Middle frontal gyrus (tissue), 1 donor: ENCODE results near the gene RND3.
A peak's percentile ranks its signal among the peaks of the same experiment; 100 is the strongest.

Source experiments
- DNase-seq: peaks from one replicate; pipeline ENCODE4 v3.0.0-alpha.2; 2015; ENCODE audit warnings: low spot score; ENCODE audit errors: extremely low spot score

The RND3 gene

DNA sequence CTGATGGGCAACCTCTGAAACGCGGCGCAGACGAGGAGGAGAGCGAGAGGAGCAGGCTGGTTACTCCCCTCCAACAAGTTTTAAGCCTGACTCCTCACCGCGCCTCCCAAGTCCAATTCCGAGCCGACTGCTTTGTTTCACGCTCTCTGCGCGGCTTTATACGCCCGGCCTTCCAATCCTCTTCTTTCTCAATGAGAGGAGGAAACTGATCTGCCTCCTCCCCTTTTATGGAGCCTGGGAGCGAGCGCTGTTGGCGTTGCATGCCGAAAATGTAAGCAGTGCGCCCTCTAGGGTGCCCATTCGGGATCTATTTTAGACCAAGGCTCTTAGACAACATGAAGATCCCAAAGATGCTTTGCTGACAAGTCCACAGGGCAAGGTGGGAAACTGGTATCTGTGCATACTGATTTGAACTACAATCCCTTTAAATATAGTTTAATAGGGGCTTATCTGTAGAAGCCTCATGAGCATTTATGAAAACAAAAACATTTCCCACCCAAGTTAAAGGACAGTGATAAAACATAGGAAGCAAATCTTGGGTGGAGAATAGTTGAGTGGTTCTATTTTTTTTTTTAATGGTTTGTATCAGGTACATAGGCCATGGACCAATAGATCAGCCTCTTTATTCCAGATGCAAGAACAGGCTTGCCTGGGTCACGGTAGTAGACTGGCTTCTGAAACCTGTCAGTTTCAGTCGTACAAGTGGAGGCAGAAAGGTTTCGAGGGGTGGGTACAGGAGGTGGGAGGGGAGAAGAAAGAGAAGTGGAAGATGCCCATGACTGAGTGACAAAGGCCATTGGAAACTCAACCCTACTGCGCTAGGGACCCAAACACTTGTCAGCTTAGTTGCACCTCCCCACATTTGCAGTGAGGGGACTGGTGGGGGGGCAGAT is at the start of gene RND3:
TSS of gene RND3 (minus strand) at position 131 of the 893 bp plus-strand sequence. CDS start 250 bp downstream, outside the sequence.
- DNase-seq, result peak; percentile 93

DNA sequence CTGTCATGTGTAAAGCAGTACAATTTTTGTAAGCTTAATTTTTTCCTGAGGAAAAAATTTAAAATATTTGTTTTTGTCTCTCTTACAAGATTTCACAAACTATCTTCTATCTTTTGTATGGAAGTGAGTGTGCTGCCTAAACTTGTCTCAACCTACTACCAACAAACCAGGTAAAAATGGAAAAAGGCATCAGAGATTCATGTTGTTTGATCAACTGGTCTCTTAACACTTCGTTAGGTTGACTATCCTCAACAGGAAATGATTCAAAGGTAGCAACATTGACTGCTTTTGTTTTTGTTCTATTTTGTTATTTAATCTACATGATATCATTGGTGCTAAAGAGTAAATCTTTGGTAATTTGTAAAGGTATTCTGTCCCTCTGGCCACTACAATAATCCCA is 47.7 kb upstream of the RND3 start:
- no peak for DNase-seq

DNA sequence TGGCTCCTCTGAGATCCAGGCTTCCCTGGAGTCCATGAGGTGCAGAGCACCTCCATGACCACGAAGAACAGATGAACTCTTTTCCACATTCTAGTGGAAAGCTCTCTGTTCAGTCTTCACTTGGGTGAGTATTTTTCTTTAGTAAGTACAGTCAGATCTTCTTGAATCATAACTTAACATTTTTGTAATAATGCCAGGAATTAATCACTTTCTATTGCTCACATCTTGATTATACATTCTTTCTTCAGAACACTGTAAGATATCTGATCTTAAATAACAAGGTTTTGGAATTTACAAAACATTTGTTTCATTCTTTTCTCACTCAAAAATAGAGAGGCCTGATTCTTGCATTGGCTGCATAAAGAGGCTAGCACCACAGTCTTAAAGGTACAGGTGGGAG is 45.4 kb upstream of the RND3 start:
- no peak for DNase-seq

GRCh38 chr2:150532020-150532419 is 44.6 kb upstream of the RND3 start:
- no peak for DNase-seq

GRCh38 chr2:150531591-150531990 is 44.1 kb upstream of the RND3 start:
- DNase-seq, result no peak

DNA sequence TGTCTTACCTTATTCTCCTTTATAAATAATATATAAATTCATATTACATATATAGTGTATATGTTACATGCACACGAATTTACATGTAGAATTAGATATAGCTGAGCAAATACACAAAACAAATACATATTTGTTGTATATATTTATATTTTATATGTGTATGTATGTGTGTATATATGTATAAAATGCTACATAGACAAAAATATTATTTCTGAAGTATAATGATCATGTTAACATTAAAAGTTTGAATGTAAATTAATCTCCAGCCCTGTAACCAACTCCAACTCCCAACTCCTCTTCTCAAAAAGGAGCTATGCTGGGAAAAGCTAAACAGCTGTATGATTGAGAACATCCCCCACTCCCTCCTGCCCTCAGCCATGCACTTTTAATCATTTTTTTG is 42.7 kb upstream of the RND3 start:
- DNase-seq, result no peak

- no peak for DNase-seq
Observed at GRCh38 chr2:150528861-150529801, 41.7 kb upstream of the RND3 start.

DNA sequence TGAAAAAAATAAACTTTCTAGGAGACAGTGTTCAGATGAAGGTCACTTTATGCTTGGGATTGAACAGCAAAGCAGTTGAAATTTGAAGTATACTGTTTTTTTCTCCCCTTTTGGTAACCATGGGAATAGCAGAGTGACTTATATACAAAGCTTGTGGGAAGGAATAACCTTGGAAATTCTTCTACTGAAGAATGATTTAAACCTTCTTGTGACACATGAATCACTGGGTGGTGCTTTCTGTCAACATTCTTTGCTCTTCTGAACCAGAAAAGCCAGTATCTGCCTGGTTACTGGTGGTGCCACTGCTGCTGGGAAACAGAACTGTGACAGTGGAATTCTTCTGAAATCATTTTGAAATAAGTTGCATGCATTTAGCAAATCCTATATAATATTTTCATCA is 39.4 kb upstream of the RND3 start:
- no peak for DNase-seq

DNA sequence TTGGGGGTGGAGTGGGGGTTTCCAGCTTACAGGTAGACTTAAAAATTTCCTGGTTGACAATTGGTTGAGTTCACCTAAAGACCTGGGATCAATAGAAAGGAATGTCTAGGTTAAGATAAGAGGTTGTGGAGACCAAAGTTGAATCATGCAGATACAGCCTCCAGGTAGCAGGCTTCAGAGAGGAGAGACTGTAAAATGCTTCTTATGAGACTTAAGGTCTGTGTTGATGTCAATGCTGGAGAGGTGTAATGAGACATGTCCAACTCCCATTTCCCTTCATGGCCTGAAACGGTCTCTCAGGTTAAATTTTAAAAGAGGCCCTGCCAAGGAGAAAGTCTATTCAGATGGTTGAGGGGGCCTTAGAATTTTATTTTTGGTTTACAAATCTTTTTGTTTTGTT is 38.5 kb upstream of the RND3 start:
- DNase-seq, result no peak

- no peak for DNase-seq
Observed at GRCh38 chr2:150522269-150522668, 34.8 kb upstream of the RND3 start.

DNA sequence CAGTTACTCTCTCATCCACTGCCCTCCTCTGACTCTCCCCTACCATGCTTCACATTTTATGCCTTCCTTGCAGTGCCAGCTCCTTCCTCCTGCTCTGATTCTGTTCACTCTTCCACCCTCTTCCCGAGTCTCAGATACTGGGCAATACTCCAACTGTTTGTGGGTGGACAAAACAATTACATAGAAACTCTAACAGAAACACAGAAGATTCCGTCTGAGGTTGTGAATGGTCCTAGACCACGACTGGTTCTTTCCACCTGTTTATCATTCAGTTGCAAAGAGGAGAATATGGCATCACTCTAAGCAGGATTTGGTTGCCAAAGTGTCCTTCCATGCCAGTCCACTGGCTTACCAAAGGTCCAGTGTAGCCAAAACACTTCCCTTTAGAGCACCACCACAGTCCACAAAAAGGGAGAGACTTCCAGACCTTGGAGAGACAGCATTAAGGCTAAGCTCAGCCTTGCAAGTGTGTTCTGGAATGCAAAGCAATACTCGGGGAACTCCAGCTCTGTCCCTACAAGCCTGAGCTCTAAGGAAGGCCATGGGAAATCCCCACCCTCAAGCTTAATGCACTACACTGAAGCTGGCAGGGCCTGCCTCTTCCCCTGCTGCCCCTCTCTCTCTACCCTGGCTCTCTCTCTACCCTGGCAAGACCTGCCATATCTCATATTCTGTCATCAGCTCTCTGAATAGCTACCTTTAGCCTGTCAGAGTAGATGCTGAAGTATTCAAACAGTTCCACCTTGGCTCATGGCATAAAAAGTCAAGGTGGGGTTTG is 33.6 kb upstream of the RND3 start:
- no peak for DNase-seq

DNA sequence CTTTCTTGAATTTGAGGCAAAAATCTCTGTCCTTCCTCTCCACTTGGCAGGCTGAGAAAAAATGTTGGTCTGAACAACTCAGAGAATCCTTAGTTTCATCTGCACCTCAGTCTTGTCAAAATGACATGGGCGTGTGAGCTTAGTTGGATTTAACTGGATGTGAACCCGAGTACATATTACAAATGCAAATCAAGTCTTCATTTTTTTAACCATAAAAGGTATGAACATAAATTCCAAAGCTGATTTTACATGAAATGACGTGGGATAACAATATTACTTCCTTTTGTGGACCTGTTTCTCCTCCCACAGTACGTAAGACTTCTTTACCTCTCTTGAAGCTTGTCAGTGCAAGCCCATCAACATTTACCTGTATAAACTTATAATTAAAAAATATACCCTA is 32.6 kb upstream of the RND3 start:
- no peak for DNase-seq

DNA sequence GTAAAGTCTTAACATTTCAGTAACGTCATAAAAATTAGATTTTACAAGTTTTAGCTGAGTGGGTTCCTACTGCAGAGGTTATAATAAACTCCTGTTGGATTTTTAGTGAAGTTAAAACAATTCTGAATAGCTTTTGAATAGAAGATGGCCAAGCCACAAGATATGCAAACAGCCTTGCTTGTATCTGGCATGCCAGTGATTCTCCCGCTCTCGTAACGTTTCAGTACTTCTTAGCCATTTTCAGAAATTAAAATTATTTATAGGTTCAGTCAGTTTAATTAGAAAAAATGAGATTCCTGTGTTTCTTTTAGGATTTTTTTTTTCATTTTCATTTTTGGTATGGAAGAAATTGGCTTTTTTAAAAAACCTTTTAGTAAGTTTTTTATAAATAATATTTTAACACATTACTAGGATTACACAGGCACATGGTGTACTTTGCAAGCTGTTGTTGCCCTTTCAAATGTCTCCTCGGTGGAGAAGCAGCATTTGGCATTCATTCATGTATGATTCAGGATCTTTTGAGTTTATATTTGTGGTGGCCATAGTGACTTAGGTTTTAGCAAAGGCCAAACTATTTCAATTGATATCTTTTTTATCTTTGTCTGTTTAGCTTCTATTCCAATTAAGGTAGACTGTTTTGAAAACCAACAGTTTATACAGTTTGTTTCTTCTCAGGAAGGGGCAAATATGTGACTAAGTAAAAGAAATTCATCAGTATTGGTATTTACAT is 30.6 kb upstream of the RND3 start:
- DNase-seq, result no peak

DNA sequence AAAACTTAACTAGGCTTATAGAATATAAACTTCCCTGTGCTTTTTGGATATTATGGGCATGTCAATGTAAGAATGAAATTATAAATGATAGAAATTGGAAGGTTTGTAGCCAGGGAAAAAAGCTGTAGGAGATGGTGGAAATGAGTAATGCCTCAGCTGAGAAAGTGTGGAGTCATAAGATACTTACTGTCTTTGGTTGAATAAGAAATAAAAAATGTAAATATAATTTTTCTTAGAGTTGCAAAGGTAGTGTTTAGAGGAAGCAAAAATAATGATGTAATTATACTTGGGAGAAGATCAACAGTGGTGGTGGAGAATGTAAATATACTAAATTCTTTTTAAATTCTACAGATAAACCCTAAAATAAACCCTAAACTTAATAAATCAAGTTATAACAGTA is 26.2 kb upstream of the RND3 start:
- DNase-seq, result no peak

GRCh38 chr2:150508497-150509137 is 21.1 kb upstream of the RND3 start:
- DNase-seq, result no peak

DNA sequence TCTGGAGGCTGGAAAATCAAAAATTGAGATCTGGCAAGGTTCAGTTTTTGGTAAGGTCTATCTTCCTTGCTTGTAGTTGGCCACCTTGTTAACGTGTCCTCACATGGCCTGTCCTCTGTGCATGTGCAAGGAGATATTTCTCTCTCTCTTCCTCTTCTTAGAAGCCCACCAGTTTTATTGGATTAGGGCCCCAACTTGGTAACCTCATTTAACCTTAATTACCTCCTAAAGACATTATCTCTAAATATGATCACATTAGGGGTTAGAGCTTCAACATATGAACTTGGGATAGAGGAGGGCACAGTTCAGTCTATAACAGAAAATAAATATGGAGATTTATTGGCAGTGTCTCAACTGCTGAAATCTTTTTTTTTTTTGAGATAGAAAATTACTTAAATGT is 19.6 kb upstream of the RND3 start:
- no peak for DNase-seq

- DNase-seq, result no peak
Observed at GRCh38 chr2:150505178-150505577, 17.7 kb upstream of the RND3 start.

DNA sequence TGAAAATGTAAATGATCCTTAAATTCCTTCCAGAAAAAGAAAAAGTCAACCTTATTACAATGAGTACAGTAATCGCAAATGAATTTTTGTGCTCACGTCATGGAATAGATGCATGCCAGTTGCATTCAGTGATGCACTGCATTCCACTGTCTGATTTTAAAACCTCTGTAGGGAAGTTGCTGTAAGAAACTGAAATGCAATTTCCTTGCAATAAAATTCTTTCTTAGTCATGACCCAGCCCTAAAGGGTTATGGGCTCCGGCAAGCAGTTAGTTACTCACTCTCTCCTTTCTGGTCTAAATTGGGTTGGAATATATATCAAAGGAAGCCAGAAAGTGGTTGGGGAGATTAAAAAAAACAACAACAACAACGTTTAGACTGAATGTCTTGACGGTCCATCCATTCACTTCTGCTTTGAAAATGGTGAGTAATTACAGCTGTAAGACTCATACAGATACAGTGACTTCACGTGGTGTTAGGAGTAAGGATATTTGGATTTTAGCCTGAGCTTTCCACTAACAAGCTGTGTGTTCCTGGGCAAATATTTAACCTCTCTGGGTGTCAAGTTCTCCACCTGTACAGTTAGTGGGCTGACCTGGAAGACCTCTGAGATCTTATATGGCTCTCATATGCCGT is 8.6 kb upstream of the RND3 start:
- no peak for DNase-seq

DNA sequence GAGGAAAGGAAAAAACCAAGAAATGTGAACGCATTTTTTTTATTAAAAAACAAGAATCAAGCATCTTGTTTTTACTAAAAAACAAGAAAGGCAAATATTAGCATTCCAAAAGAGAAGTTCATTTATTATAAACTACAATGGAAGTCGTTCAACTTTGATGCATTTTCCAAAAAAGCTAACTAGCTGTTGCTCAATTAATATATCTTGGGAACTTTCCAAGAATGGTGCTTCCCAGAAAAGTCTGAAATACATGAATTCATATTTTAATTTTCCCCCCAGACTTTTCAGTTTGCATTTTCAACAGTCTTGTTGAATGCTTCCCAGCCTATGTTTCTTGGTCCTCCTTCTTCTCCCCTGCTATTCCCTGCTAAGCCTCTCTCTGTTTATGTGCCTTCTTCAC is 7.5 kb upstream of the RND3 start:
- no peak for DNase-seq
